MM.1S (cell line): Measurements from ENCODE around the gene CREG1.

ENCODE experiments used
- DNase-seq: peaks from one replicate; pipeline ENCODE4 v3.0.0-alpha.2; 2015
- H2AFZ ChIP-seq: fragments of 300-600 bp; sonication (generic); 2 replicates; pipeline ENCODE4 v1.6.0; 2016; ENCODE audit warnings: antibody characterized with exemption, low read length
- H3F3A ChIP-seq: fragments of 300-600 bp; sonication (generic); 2 replicates; pipeline ENCODE4 v1.6.1; 2016; ENCODE audit warnings: mild to moderate bottlenecking, antibody characterized with exemption, low read length, moderate library complexity, mixed read lengths; ENCODE audit not compliant: insufficient read depth
- H3K27ac ChIP-seq: fragments of 300-600 bp; sonication (generic); 2 replicates; pipeline ENCODE4 v1.5.1; 2016; ENCODE audit warnings: mild to moderate bottlenecking, low read length
- H3K27me3 ChIP-seq: fragments of 300-600 bp; sonication (generic); replicated peaks from 2 replicates; pipeline ENCODE4 v1.6.0; 2016; ENCODE audit warnings: low read length; ENCODE audit not compliant: insufficient read depth
- H3K36me3 ChIP-seq: fragments of 300-600 bp; sonication (generic); replicated peaks from 2 replicates; pipeline ENCODE4 v1.6.1; 2016; ENCODE audit warnings: mild to moderate bottlenecking, low read length, mixed read lengths; ENCODE audit not compliant: insufficient read depth
- H3K4me1 ChIP-seq: fragments of 300-600 bp; sonication (generic); 2 replicates; pipeline ENCODE4 v1.6.1; 2016; ENCODE audit warnings: low read length, mixed read lengths
- H3K4me2 ChIP-seq: fragments of 300-600 bp; sonication (generic); 2 replicates; pipeline ENCODE4 v1.6.0; 2016; ENCODE audit warnings: low read depth, low read length
- H3K4me3 ChIP-seq: fragments of 300-600 bp; sonication (generic); 2 replicates; pipeline ENCODE4 v1.5.1; 2016; ENCODE audit warnings: low read length, mixed read lengths
- H3K79me2 ChIP-seq: fragments of 300-600 bp; sonication (generic); 2 replicates; pipeline ENCODE4 v1.6.1; 2016; ENCODE audit warnings: mixed run types, low read length, mixed read lengths
- H3K9ac ChIP-seq: fragments of 300-600 bp; sonication (generic); 2 replicates; pipeline ENCODE4 v1.6.1; 2016; ENCODE audit warnings: low read length, mixed read lengths
- H3K9me2 ChIP-seq: fragments of 300-600 bp; sonication (generic); replicated peaks from 2 replicates; pipeline ENCODE4 v1.6.1; 2016; ENCODE audit warnings: mild to moderate bottlenecking, low read length, mixed read lengths; ENCODE audit not compliant: insufficient read depth
- H3K9me3 ChIP-seq: fragments of 300-600 bp; sonication (generic); replicated peaks from 2 replicates; pipeline ENCODE4 v1.6.1; 2016; ENCODE audit warnings: mild to moderate bottlenecking, low read length, mixed read lengths; ENCODE audit not compliant: insufficient read depth
- H4K20me1 ChIP-seq: fragments of 300-600 bp; sonication (generic); 2 replicates; pipeline ENCODE4 v1.6.1; 2016; ENCODE audit warnings: mild to moderate bottlenecking, low read length, moderate library complexity, mixed read lengths; ENCODE audit not compliant: insufficient read depth
- EZH2 ChIP-seq: fragments of 300-600 bp; sonication (generic); optimal IDR thresholded peaks from 2 replicates; pipeline ENCODE3; 2017; ENCODE audit warnings: low read depth, mild to moderate bottlenecking, antibody characterized with exemption, low read length, mixed read lengths
- EZH2phosphoT487 ChIP-seq: fragments of 300-600 bp; sonication (generic); IDR thresholded peaks from 2 replicates; pipeline ENCODE4 v1.6.1; 2018; ENCODE audit warnings: antibody characterized with exemption, low read length
- TF ChIP-seq, protein P1 (sequence below): fragments of 300-600 bp; sonication (generic); IDR thresholded peaks from 2 replicates; pipeline ENCODE4 v1.5.1; 2016; ENCODE audit warnings: antibody characterized with exemption, low read length, mixed read lengths

CREG1 gene

GRCh38 chr1:167504467-167504827 is 49.1 kb downstream of the CREG1 start:
- Histone ChIP-seq H3K4me2 (no peak overlapping the region), H3K9me3 (no peaks in the 10 kb centered on the region), H4K20me1 (no peaks in the 10 kb centered on the region), H3K27ac (no peak overlapping the region), H2AFZ (no peak overlapping the region), H3F3A (peaks cover 10% of the 10 kb centered on the region), H3K9me2 (no peaks in the 10 kb centered on the region), H3K4me3 (no peak overlapping the region), H3K4me1 (peaks cover 14% of the 10 kb centered on the region), H3K27me3 (no peaks in the 10 kb centered on the region), H3K9ac (no peak overlapping the region), H3K79me2 (no peaks in the 10 kb centered on the region), H3K36me3 (no peaks in the 10 kb centered on the region)
- TF ChIP-seq, protein P1, sequence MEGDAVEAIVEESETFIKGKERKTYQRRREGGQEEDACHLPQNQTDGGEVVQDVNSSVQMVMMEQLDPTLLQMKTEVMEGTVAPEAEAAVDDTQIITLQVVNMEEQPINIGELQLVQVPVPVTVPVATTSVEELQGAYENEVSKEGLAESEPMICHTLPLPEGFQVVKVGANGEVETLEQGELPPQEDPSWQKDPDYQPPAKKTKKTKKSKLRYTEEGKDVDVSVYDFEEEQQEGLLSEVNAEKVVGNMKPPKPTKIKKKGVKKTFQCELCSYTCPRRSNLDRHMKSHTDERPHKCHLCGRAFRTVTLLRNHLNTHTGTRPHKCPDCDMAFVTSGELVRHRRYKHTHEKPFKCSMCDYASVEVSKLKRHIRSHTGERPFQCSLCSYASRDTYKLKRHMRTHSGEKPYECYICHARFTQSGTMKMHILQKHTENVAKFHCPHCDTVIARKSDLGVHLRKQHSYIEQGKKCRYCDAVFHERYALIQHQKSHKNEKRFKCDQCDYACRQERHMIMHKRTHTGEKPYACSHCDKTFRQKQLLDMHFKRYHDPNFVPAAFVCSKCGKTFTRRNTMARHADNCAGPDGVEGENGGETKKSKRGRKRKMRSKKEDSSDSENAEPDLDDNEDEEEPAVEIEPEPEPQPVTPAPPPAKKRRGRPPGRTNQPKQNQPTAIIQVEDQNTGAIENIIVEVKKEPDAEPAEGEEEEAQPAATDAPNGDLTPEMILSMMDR, result no peak
- no peak for TF ChIP-seq EZH2phosphoT487
- TF ChIP-seq EZH2, result no peak
- no peak for DNase-seq

DNA sequence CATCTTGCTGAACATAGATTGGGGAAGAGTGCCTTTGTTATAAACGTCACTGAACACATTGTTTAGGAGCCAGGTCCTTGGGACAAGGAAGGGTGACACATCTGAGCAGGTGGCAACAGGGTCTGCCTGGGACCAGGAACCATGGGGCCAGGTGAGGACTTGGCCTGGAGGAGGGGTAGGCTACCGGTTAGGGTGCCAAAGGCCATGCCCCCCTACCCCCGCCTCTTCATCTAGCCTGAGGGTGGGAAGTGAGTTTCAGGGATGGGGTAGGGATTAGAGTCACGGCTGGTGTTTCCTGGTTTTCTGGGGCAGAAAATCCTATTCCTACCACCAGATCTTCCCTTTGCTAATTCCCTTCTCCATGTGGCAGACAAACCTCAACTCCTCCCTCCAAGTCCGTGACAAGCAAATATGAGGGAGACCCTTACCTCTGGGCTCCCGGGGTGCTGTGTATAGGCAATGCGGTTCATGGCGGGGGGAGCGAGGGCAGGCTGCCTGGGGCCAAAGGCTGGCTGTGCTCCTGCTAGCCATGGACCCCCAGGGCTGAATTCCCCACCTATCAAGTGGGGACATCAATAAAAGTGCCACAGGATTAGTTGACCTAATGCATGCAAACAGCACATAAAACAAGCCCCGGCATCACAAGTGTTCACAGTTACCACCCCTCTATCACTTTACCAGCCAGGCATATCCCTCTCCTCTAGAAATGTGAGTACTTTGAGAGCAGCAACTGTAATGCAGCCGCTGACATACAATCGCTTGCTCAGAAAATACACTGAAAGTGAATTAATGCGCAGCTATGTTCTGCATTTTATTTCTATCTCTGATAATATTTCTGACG is 49.7 kb downstream of the CREG1 start:
- Histone ChIP-seq H2AFZ (no peak overlapping the region), H3K79me2 (no peaks in the 10 kb centered on the region), H3K4me3 (no peak overlapping the region), H3K36me3 (no peaks in the 10 kb centered on the region), H3K9me3 (no peaks in the 10 kb centered on the region), H3K4me2 (no peak overlapping the region), H3F3A (peaks cover 16% of the 10 kb centered on the region), H3K27me3 (no peaks in the 10 kb centered on the region), H3K4me1 (peaks cover 20% of the 10 kb centered on the region), H3K9ac (no peak overlapping the region), H4K20me1 (no peaks in the 10 kb centered on the region), H3K27ac (no peak overlapping the region), H3K9me2 (no peaks in the 10 kb centered on the region)
- TF ChIP-seq EZH2 (no peak), EZH2phosphoT487 (no peak)
- TF ChIP-seq, protein P1, result no peak
- DNase-seq, result no peak

GRCh38 chr1:167502719-167503462 is 50.7 kb downstream of the CREG1 start:
- no peak for TF ChIP-seq EZH2
- TF ChIP-seq, protein P1, result no peak
- TF ChIP-seq EZH2phosphoT487, result no peak
- Histone ChIP-seq H3K4me2 (no peak overlapping the region), H3K36me3 (no peaks in the 10 kb centered on the region), H3K4me1 (peaks cover 22% of the 10 kb centered on the region), H3K79me2 (no peaks in the 10 kb centered on the region), H3K27me3 (no peaks in the 10 kb centered on the region), H3K9me2 (no peaks in the 10 kb centered on the region), H3K27ac (no peak overlapping the region), H3F3A (peaks cover 18% of the 10 kb centered on the region), H2AFZ (no peak overlapping the region), H3K9ac (no peak overlapping the region), H3K4me3 (no peak overlapping the region), H4K20me1 (no peaks in the 10 kb centered on the region), H3K9me3 (no peaks in the 10 kb centered on the region)
- no peak for DNase-seq
